ENCODE data around the gene TMEM132A.

The TMEM132A gene

DNA sequence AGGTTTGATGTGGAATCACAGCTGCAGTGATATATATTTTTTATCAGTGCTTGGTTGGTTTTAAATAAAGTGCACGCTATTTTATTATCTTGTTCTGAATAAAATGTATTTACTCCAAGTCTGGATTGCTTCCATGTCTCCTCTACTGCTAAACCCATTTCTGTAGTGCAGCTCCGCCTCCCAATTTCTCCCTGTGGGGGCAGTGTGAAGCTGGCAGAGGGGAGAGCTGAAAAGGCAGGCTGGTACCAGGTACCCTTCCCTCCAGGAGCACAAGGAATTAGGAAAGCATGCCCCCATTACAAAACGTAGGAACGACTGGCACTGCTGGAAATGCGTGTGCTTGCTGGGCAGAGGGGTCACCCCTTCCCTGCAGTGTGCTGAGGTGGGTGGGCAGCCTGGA lies 934 bp upstream of the TMEM132A start:
- DNase-seq = no peak

DNA sequence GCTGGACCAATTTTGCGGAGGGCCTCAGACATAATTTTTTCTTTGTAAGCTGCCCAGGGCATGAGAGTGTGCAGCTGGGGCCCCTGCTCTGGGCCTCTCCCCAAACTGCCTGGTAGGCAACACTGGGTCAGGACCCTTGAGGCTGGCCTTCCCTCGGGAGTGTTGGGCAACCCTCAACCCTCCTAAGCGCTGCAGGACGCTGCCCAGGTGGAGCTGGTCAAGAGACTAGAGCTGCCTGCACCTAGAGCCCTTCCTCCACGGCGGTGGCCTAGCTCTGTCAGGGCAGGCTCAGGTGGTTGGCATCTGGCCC lies 505 bp upstream of the TMEM132A start:
- DNase-seq = no peak

DNA sequence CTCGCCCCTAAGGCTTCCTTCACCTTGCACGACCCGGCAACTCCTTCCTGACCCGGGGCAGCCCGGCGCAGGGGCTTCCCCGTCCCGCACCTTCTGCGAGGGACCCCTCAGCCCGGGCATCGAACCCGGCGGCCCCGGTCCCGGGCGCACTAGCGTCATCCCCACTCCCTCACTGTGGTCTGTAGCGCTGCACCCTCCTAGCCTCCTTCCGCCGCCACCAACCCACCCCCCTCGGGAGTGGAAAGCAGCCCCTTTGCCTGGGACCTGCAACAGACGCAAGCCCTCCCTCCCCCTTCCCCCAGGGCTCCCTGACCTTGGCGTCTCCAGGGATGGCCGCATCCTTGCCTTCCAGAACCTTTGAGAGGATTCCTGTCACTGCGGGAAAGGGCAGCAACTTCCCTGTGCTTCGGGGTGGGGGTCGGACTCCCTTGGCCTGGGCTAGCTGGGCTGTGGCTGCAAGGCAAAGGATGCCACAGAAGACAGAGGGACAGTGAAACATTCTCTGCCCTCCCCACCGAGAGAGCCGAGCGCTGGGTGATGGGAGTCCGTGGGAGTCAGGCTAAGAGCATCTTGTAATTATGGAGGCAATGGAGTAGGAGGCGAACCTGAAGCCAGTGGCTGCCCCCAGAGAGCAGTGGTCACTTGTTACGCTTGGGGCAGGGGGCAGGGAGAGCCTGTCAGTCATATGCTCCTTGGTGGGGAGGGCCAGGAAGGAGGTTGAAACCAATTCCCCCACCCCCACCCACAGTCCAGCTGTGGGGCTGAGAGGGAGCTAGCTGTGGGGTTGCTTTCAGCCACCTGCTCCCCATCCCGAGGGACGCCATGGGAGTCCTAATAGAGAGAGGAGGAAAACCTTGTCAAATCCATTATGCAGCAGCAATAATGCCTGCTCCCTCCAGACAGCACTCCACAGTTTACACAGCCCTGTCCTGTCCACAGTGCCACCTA lies 920 bp downstream of the TMEM132A start:
- DNase-seq = no peak

DNA sequence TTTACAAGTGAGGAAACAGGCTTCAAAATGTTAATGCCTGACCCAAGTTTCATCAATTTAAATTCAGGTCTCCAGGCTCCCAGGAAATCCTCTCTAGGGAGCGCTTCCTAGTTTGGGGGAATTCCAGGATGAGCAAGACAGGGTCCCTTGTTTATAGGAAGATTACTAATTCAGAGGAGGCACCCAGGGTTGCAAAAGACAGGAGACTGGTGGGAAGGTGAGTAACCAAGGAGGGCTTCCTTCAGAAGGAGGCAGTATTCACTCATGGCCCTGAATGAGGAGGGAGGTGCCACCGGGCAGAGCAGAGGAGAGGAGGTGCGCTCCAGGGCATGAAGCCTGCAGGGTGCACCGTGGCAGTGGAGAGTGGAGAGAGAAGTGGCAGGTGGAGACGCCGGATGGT lies 1.6 kb downstream of the TMEM132A start:
- DNase-seq = no peak

DNA sequence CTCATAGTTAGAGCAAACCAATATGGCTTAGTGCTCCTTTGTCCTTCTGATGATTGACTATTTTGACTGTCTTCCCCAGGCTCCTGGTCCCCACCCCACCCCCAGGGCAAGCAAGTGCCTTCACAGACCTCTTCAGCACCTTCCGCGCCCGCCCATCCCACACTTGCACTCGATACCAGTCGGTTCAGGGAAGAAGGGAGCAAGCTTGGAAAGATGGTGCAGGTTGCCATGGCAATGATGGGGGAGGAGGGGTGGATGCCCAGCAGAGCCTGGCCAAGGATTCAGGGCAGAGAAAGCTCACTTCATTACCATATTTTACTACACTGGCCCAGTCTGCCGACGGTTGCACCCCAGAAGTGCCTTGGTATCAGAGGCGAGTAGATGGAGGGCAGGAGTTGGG lies 2.2 kb downstream of the TMEM132A start:
- DNase-seq = no peak

DNA sequence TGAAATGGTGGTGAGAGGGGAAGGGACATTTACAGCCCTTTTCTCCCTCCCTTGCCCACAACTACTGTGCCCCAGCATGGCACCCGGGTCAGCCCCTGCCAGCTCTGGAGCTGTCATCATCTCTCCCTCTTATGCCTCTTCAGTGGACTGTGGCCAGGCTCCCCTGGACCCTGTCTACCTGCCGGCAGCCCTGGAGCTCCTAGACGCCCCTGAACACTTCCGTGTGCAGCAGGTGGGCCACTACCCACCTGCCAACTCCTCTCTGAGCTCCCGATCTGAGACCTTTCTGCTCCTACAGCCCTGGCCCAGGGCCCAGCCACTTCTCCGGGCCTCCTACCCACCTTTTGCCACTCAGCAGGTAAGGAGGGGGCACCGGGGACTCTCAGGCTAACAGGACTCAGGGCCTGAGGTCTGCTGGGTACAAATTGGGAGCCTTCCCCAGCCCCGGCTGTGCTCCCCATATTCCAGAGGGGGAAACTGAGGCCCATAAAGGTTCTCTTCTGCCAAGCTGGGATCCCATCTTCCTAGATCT lies 2.9 kb downstream of the TMEM132A start:
- DNase-seq = no peak

DNA sequence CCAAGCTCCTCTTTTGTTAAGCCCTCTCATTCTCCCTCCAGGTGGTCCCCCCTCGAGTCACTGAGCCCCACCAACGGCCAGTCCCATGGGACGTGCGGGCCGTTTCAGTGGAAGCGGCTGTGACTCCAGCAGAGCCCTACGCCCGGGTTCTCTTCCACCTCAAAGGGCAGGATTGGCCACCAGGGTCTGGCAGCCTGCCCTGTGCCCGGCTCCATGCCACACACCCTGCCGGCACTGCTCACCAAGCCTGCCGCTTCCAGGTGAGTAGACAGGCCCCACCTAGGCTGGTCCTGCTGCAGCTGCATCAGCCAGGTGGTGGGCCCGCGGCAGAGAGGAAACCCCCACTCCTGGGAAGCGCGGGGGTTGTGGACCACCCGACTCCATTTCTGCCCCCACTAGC lies 3.3 kb downstream of the TMEM132A start:
- DNase-seq = no peak

DNA sequence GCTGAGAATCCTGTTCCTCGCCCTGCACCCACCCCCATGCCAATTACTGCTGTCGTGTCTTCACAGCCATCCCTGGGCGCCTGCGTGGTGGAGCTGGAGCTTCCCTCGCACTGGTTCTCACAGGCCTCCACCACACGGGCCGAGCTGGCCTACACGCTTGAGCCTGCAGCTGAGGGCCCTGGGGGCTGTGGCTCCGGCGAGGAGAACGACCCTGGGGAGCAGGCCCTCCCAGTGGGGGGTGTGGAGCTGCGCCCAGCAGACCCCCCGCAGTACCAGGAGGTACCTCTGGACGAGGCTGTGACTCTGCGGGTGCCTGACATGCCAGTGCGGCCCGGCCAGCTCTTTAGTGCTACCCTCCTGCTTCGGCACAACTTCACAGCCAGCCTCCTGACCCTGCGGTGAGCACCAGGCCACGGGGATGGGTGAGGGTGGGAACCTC lies 4.3 kb downstream of the TMEM132A start:
- no peak for DNase-seq

DNA sequence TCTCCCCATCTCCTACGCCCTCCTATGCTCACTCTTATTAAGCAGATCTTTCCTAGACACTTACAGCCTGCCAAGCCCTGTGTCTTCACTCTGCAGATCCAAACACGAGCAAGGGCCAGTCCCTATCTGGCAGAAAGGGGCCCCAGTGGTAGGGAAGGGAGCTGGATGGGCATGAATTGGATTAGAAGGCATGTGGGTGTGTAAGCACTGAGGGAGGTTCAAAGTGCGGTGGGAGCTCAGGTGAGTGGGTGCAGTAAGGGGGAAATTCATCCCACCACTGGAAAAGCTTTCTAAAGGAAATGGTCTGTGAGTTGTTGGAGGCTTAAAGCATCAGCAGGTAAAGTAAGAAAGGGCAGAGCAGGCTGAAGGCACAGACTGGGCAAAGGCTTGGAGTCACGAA lies 5.5 kb downstream of the TMEM132A start:
- DNase-seq = no peak

DNA sequence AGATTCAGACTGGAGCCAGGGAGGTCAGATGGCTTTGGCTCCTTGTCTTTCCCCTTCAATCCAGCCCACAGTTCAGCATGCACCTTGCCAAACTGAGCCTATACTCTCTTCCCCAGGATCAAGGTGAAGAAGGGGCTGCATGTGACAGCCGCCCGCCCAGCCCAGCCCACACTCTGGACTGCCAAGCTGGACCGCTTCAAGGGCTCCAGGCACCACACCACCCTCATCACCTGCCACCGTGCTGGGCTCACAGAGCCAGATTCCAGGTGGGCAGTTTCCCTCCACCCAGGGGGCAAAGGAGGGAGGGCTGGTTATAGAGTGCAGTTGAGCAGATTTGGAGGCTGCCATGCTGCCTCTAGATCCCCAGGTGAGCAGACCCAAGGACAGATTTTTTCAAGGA lies 6.1 kb downstream of the TMEM132A start:
- no peak for DNase-seq

DNA sequence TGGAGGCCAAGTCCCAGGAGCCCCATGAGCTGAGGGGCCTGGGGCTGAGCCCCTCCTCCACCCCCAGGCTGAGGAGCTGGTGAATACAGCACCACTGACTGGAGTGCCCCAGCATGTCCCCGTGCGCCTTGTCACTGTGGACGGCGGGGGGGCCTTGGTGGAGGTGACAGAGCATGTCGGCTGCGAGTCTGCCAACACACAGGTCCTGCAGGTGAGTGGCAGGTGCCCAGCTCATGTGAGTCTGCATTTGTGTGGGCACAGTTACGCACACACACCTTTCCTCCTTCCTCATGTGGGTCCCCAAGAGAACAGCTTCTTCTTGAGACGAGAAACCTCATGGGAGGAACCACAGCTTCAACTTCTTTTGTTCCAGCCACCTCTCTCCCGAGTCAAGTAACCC lies 7.7 kb downstream of the TMEM132A start:
- DNase-seq = no peak

DNA sequence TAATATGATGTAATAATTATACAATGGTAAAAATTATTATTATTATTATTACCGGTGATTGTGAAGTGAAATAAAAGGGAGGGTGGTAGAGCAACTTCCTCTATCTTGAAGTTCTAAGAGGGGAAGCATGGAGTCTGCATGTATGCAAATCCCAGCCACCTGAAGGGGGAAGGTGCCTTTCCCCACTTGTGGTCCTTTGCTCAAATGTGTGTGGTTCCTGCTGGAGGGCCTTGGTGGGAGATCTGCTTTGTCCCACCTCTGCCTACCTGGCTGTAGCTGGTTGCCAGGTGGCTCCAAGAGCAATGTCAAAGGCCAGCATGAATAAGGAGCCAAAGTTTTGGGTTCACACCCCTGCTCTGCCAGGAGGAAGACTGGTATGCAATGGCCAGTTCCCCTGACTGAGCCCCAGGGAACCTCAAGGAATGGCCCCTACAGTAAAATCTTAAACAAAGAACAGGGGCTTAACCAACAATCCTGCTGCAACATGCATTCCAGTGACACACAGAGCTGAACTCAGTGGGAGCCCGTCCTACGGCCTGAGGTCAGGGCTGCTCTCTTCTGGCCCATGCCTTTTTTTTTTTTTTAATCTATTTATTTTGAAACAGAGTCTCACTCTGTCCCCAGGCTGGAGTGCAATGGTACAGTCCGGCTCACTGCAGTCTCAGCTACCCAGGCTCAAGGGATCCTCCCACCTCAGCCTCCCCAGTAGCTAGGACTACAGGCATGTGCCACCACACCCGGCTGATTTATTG lies 8.5 kb downstream of the TMEM132A start:
- no peak for DNase-seq

DNA sequence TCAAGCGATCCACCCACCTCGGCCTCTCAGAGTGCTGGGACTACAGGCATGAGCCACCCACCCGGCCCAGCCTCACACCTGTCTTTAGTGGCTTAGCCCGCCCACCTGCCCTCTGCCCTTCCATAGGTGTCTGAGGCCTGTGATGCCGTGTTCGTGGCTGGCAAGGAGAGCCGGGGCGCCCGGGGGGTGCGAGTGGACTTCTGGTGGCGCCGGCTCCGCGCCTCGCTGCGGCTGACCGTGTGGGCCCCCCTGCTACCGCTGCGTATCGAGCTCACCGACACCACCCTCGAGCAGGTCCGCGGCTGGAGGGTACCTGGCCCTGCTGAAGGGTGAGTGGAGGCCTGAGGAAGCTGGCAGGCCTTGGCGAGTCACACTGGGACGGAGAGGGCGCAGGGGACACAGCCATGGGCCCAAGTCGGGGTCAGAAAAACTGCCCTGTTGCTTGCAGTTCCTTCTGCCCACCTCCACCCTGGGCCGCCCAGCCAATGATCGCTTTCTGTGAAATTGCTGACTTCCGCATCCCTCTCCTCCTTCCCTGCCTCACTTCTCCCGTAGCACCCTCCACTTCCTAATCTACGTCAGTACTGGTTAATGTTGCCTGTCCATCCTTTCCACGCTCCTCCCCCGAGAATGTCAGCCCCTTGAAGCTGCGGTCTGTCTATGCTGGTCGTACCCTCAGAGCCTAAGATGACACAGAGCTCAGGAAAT lies 9.3 kb downstream of the TMEM132A start:
- DNase-seq = no peak

DNA sequence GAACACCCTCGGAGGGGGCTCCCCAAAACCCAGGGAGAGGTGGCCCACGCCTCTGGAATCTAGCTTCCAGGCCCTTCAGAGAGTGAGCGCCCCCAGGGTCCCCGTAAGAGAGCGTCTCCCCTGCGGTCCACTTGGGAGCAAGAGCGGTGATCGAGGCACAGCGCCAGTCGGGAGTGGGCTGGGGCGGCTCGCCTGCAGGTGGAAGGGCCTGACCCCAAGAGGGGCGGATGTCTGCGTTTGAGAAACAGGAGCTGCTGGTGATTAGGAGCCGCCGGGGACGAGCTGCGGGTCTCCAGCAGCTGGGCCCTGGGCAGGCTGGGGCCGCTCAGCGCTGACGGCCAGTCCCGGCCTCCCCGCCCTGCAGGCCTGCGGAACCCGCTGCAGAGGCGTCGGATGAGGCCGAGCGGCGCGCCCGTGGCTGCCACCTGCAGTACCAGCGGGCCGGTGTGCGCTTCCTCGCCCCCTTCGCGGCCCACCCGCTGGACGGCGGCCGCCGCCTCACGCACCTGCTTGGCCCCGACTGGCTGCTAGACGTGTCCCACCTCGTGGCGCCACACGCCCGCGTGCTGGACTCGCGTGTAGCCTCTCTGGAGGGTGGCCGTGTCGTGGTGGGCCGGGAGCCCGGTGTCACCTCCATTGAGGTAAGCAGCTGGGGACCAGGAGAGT lies 10.0 kb downstream of the TMEM132A start:
- DNase-seq = no peak

DNA sequence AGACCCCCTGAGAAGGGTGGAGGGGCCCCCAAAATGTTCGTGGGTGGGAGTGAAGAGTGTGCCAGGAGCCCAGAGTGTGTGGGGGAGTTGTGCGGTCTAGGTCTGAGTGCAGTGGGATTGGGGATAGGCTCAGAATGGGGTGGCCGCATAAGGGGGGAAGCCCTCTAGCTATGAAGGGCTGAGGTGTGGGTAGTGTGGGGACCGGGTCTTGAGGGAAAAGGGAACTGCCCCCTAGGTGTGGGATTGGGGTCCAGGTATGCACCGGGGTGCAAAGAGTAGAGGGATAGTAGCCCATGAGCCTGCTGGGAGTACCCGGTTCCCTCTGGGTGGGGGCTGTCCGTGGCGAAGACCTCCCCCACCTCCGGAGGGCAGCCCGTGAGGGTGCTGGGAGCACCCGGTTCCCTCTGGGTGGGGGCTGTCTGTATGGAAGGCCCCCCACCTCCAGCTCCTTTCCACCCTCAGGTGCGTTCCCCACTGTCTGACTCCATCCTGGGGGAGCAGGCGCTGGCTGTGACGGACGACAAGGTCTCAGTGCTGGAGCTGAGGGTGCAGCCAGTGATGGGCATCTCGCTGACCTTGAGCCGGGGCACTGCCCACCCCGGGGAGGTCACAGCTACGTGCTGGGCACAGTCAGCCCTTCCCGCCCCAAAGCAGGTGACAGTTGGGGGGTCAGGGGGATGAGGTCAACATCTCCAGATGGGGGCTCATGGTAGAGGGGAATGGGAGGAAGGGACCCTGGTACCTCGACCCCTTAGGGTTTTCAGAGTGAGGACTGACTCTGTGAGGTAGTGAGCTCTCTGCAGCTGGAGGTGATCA lies 10.7 kb downstream of the TMEM132A start:
- DNase-seq = no peak

DNA sequence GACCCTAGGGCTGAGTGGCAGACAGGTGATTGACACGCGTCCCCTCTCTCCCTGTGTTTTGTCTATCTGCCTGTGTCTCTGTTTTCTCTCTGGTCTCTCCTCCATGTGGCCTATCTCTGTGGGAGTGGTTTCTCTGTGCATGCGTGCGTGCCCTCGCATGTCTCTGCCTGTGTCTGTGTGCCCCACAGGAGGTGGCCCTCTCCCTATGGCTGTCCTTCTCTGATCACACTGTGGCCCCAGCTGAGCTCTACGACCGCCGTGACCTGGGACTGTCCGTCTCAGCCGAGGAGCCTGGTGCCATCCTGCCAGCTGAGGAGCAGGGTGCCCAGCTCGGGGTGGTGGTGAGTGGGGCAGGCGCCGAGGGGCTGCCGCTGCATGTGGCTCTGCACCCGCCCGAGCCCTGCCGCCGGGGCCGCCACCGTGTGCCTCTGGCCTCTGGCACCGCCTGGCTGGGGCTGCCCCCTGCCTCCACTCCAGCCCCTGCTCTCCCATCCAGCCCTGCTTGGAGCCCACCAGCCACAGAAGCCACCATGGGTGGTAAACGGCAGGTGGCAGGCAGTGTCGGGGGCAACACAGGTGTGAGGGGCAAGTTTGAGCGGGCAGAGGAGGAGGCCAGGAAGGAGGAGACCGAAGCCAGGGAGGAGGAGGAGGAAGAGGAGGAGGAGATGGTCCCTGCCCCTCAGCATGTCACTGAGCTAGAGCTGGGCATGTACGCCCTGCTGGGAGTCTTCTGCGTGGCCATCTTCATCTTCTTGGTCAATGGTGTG lies 11.6 kb downstream of the TMEM132A start:
- no peak for DNase-seq

DNA sequence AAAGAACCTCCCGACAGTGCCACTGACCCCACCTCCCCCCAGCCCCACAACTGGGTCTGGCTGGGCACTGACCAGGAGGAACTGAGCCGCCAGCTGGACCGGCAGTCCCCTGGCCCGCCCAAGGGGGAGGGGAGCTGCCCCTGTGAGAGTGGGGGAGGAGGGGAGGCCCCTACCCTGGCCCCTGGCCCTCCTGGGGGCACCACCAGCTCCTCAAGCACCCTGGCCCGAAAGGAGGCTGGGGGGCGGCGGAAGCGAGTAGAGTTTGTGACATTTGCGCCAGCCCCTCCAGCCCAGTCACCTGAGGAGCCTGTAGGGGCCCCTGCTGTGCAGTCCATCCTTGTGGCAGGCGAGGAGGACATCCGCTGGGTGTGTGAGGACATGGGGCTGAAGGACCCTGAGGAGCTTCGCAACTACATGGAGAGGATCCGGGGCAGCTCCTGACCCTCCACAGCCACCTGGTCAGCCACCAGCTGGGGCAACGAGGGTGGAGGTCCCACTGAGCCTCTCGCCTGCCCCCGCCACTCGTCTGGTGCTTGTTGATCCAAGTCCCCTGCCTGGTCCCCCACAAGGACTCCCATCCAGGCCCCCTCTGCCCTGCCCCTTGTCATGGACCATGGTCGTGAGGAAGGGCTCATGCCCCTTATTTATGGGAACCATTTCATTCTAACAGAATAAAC lies 12.3 kb downstream of the TMEM132A start:
- DNase-seq = no peak

DNA sequence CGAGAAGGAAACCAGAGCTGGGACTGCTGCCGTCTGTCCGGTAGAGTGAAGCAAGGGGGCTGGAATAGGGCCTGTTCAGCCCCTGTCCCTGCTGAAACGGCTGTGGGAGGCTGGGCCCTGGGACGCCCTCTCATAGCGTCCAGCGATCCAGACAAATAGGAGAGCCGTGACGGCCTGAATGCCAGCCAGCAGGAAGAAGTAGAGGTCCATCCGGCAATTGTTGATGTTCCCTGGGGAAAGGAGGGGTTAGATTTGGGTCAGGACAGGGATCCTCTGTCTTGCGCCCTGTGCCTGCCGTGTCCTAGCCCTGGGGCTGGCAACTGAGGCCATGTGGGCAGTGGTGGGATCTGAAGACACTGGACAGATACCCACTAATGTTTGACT lies 12.9 kb downstream of the TMEM132A start:
- DNase-seq = no peak

DNA sequence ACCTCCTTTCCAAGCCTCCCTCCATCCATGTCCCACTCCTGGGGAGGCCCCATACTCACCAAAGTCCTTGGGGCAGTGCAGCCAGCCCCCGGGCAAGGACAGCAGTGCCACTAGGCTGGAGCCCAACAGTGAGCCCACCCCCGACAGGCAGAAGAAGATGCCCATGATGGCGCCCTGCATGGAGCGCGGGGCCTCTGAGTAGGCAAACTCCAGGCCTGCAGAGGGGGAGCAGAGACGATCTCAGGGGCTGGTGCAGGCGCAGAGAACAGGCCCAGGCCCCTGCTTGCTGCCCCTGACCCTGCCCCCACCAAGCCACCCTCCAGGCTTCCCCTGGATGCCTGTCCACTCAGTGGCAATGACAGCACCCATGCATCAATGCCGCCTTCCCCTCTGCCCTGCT lies 13.6 kb downstream of the TMEM132A start:
- DNase-seq = no peak

DNA sequence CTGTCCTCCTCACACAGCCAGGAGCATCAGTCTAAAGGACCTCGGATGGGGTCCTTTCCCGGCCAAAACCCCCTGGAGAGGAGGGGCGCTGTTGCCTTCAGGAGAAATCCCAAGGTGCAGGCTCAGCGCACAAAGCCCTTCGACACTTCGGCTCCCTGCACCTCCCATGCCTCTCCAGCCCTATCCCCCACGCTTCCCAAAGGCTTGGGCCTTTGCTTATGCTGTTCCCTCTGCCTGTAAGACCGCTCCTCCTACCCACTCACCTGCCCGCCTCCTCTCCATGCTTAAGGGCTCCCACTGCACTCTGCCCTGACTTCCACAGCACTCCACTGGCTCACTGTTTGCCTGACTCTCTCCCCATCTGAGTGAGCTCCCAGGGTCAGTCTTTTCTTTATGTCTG lies 14.2 kb downstream of the TMEM132A start:
- DNase-seq = no peak

DNA sequence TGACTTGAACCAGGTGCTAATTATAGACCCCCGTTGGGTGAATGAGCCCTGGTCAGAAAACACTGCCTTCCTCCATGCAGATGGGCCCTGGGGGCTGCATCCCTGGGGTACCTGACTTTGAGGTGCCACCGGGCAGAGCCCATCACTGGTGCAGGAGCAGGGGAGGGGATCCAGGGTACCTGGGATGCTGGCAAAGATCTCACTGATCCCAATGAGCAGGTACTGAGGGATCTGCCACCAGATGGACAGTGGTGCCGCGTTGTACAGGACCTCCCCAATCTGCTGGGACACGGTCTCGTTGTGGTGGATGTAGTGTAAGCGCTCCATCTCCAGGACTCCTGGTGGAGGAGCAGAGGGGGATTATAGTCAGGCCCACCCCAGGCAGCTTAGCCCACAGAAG lies 15.0 kb downstream of the TMEM132A start:
- DNase-seq = no peak

Data from activated CD4-positive, alpha-beta T cell treated with anti-CD3 and anti-CD28 coated beads, Interleukin-2, amount 50 U/mL, for 16 hours (primary cell).